Suppressor macrophage (primary cell): ENCODE measurements around the gene FGR.
A peak's percentile ranks its signal among the peaks of the same experiment; 100 is the strongest.
"Not testable (repeated sequence)": the region's sequence is repeated elsewhere in the genome, so short reads cannot be mapped to it uniquely, and the experiment has no call there.

Experiments used
- DNase-seq, 4 experiments: peaks; one replicate each; pipeline ENCODE4 v3.0.0-alpha.2; 2020 to 2022
- total RNA-seq, 17 experiments: gene quantifications; one replicate each; lab custom pipeline; 2026; ENCODE audit warnings: mixed read lengths in 6 of 17, inconsistent platforms in 3 of 17; lab: John Stamatoyannopoulos, UW

FGR gene
- total RNA-seq, result 308 to 787 (median 499) reads per million in 17 experiments

- DNase-seq, result peak; percentile 82 to 92 (median 88)
These were observed at the start of gene FGR for GRCh38 chr1:27634985-27635367. Gene FGR, minus strand, starts transcription at chr1:27635185. Its CDS starts 11,269 bp downstream, at chr1:27623916.

DNA sequence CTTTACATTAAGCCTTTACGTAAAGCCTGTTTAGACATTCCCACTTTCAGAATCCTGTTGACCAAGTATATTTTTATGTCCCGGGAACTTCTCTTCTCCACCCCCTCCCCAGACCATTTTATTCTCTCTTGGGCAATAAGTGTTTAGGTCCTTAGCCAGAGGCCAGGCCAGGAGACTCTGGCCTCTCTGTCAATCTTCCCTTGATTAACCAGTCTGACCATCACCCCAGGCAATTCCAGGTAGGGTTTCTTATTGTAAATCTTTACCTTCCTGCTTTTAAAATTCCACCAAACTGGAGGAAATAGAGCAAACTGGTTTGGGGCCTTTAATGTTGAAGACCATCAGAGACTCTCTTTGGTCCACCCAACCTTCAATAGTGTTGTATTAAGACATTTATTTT lies 49.2 kb upstream of the FGR start:
- DNase-seq, result no peak

DNA sequence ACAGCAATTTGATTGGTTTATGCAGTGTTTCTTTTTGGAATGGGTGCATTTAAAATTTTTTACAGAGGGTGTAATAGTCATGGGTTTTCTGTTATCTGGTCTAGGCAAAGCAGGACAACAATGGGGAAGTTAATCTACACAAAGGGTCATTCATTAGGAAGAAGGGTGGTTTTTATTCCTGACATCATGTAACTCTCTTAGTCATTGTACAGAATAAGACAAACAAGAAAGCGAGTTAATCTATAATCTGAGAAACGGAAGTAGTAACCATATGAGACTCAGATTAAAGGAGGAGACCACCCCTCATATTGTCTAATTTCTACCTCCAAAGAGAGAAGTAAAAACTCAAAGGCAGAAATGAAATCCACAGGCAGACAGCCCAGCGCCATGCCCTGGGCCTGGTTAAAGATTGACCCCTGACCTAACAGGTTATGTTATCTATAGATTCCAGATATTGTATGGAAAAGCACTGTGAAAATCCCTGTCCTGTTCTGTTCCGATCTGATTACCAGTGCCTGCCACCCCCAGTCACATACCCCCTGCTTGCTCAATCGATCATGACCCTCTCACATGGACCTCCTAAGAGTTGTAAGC lies 47.5 kb upstream of the FGR start:
- peak in 2 of 4 experiments; percentile 24 to 35 for DNase-seq

DNA sequence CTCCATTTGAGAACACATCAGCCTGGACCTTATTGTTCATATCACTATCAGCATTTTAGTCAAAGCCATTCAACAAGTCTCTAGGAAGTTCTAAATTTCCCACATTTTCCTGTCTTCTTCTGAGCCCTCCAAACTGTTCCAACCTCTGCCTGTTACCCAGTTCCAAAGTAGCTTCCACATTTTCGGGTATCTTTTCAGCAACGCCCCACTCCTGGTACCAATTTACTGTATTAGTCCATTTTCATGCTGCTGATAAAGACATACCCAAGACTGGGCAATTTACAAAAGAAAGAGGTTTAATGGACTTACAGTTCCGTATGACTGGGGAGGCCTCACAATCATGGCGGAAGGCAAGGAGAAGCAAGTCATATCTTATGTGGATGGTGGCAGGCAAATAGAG lies 46.6 kb upstream of the FGR start:
- DNase-seq, result not testable (repeated sequence)

GRCh38 chr1:27680225-27680791 lies 45.3 kb upstream of the FGR start:
- not testable (repeated sequence) for DNase-seq

DNA sequence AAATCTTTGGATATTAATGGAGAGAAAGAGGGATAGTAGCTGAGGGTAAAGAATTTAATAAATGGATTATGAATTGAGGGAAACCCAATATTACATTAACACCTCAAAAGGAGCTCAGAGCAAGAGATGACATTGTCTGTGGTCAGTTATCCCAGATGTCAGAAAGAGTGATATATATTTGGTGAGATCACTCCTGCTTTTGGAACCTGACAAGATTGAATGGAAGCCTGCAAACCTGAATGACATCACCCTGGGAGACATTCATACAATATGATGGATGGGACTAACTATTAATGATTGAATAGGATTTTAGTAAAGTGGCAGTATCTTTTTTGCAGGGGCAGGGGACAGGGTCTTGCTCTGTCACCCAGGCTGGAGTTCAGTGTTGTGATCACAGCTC lies 43.8 kb upstream of the FGR start:
- no peak for DNase-seq

- no peak for DNase-seq
These were observed 41.4 kb upstream of the FGR start for GRCh38 chr1:27676410-27676809.

GRCh38 chr1:27672750-27673112 lies 37.7 kb upstream of the FGR start:
- DNase-seq, result no peak

DNA sequence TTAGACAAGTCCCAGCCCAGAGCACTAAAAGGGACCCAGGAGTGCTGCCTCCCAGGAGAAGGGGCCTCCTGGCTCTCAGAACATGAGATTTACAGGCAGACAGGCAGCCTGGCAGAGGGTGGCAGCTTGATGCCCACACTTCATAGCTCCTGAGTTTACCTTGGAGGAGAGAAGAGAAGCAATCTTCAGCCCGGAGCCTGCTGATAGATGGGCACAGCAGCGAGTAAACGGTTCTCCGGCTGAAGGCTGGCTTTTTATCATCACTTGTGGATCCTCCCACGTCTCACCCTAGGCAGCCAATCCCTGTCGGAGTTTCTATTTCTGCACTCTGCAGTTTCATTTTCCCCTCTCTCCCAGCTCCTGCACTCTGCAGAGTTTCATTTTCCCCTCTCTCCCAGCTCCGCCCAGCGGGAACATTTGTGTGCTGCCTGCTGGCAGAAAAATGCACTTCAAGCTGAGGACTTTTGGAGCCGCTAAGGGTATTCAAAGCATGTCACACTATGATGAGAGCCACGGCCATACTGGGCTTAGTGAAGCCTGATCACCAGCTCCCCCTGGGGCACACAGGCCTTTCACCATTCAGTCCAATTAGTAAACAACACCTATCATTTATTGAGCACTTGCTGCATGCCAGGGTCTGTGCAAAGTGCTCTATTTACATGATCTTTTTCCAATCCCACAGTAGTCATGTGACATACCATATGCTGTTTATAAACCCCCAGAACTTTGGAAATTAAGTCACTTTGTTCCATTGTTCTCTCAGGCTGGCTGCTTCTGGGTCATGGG lies 37.2 kb upstream of the FGR start, which contains the start of gene IFI6:
Gene IFI6, minus strand, starts transcription at position 229 of the 786 bp plus-strand sequence. CDS start 2,878 bp downstream, outside the sequence.
- peak; percentile 92 to 97 (median 95) for DNase-seq

GRCh38 chr1:27669876-27670275 lies 34.9 kb upstream of the FGR start:
- no peak for DNase-seq

- peak; percentile 63 to 78 (median 68) for DNase-seq
These were observed 34.1 kb upstream of the FGR start for GRCh38 chr1:27668808-27669723.

DNA sequence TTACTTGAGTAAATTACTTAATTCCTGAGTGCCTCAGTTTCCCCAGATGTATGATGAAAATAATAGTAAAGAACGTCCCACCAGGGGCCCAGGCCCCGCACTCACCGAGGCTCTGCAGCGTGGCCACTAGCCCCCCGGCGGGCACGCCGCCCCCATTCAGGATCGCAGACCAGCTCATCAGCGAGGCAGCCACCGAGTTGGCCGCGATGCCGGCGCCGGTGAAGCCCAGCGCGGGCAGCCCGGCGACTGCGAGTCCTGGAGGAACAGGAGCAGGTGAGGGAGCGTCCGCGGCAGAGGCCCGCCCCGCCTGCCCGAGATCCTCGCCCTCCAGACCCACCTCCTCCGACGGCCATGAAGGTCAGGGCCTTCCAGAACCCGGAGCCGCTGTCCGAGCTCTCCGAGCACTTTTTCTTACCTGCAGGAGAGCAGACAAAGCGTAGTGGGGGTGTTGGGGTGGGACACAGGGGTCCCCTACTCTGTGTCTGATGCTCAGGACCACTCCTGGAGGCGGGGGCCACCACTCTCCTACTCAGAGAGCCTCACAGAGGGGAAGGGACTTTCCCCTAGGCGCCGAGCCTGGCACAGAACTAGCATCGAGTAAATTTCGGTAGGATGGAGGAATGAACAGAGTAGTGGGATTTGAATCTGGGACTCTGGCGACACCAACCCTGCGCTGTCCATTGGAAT lies 33.3 kb upstream of the FGR start:
- DNase-seq, result no peak

DNA sequence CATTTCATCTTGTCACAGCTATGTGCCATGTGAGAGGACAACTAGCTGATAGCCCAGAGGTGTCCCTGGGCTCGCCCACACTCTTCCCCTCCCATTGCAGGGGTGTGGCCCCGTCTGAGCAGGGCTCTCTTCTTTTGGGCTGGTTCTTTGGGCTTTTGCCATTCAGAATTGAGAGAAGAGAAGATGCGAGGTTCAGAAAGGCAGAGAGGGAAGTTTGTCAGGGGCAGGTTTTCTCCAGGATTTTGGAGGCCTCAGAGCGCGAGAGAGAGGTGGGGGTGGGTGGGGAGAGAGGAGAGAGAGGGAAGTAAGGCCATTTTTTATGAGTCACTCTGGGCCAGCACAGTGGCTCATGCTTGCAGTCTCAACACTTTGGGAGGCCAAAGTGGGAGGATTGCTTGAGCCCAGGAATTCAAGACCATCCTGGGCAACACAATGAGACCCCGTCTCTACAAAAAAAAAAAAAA lies 31.8 kb upstream of the FGR start:
- DNase-seq, result peak; percentile 77 to 88 (median 85)

GRCh38 chr1:27666294-27666693 lies 31.3 kb upstream of the FGR start:
- peak in 1 of 4 experiments; percentile 24 for DNase-seq

DNA sequence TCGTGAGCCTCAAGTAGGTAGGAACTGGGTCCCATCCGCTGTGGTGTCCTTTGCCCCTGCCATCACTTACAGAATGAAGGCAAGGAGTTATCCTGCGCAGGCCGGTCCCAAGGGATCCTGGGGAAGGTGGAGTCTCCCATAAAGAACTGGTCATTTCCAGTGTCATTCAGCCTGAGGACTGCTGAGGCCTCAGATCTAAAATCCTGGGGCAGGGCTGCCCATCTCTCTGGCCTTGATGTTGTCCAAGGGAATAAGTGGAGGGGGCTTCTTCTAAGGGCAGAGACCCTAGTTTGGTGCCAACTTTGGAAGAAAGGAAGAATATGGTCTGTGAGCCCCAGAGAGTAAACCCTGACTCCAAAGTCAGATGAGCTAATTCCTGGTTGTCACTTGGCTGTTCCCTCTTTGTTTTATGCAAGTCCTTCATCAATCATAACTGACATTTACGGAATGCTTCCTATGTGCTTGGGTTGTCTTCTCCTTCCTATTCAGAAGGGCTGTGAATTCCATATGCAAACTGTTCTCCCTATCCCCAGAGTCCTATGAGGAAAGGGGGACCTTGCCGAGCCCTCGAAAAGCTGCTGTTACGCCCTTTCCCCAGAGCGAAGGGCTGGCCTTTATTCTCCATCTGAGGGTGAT lies 30.1 kb upstream of the FGR start:
- DNase-seq, result no peak

- DNase-seq, result peak in 3 of 4 experiments; percentile 48 to 66 (median 55)
These were observed 29.3 kb upstream of the FGR start for GRCh38 chr1:27664291-27664690.

DNA sequence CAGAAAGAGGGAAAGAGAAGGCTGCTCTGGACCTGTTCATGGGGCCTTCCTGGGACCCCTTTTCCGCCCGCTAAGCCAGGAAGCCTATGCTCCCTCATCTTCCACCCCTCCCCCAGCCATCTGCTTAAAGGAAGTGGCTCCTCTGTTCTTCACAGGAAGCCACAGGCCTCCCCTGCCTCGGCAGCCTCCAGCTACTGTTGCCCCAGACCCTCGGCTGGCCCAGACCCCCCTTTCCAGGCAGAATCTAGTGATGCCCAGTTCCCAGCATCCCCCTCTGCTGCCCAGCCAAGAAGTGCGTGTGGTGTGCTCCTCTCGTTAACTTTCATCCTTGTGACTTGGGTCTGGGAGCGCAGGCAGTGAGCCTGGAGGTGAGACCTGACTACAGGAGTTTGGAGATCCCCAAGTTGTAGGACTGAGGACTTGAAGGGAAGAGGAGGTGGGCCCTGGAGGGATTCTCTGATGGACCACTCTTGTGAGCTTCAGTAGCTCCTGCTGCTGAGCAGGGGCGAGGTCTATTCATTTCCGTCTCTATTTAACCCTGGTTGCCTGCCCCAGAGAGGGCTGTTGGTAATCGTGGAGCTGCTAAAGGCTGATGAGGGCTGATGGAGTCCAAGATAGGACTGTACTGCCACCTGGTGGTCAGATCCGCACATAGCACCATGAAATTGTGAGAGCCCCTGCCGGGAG lies 27.9 kb upstream of the FGR start:
- DNase-seq, result peak; percentile 85 to 95 (median 89)

GRCh38 chr1:27662261-27662660 lies 27.3 kb upstream of the FGR start:
- no peak for DNase-seq

DNA sequence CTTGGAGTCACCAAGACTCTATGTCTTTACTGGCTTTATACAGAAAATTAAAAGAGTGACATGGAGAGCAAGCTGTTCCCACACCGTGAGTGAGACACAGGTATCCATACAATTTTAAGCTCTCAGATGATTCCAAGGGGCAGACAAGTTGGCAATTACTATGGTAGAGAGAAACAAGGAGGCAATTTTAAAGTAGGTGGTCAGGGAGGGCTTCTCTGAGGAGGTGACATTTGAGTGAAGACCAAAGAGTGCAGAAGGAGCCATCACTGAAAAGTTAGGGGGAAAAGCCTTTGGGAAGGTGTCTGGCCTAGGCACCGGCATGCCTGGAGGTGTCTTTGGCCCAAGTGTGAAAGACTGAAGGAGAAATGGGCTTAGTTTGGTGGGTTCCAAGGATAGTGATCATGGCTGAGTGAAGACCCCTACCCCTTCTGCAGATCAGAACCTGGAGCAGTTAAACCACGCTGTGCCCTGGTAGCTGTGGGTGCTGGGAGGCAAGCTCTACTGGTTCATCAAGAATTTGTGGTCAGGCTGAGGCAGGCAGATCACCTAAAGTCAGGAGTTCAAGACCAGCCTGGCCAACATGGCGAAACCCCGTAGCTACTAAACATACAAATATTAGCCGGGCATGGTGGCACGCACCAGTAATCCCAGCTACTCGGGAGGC lies 26.6 kb upstream of the FGR start:
- no peak for DNase-seq

DNA sequence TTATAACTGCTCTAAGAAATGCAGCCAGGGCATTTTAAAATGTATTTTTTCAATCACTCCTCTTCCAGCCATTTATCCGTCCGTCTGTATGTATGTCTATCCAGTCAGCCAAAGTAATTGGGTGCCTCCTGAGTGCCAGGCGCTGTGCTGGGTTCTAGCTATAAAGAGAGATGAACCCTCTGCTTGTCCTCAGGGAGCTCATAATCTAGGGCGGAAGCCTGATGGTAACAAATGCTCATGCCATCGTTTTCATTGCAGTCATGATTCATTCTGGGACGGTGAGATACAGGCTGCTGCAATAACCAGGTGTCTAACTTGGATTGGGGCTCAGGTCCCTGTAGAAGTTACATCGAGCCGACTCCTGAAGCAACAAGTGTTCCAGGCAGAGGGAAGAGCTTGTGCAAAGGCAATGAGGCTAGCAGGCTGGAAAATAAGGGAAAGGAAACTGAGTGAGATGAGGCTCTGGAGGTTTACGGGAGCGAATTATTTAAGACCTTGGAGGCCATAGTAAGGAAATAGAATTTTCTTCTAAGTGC lies 25.4 kb upstream of the FGR start:
- no peak for DNase-seq
